Measurements from ENCODE around the gene URB1.

URB1 gene

GRCh38 chr21:32356874-32357395 lies 35.9 kb downstream of the URB1 start:
- no peak overlapping the region for H3K4me3 ChIP-seq (ENCODE audit: low read length)
- no peak for TF ChIP-seq CTCF (conservative IDR thresholded peaks at IDR 0.05; ENCODE audit: low read length)
- DNase-seq (ENCODE audit: low read depth): no peak

- no peak for DNase-seq (ENCODE audit: low read depth)
- no peak overlapping the region for H3K4me3 ChIP-seq (ENCODE audit: low read length)
- no peak for TF ChIP-seq CTCF (conservative IDR thresholded peaks at IDR 0.05; ENCODE audit: low read length)
These were observed 39.7 kb downstream of the URB1 start for GRCh38 chr21:32353002-32353711.

- DNase-seq (ENCODE audit: low read depth): no peak
- TF ChIP-seq CTCF (conservative IDR thresholded peaks at IDR 0.05; ENCODE audit: low read length): no peak
- H3K4me3 ChIP-seq (ENCODE audit: low read length): no peak overlapping the region
These were observed 40.3 kb downstream of the URB1 start for GRCh38 chr21:32352526-32352925.

- H3K4me3 ChIP-seq (ENCODE audit: low read length): no peak overlapping the region
- no peak for TF ChIP-seq CTCF (conservative IDR thresholded peaks at IDR 0.05; ENCODE audit: low read length)
- no peak for DNase-seq (ENCODE audit: low read depth)
These were observed 41.4 kb downstream of the URB1 start for GRCh38 chr21:32351428-32351827.

GRCh38 chr21:32350981-32351380 lies 41.8 kb downstream of the URB1 start:
- H3K4me3 ChIP-seq (ENCODE audit: low read length): no peak overlapping the region
- DNase-seq (ENCODE audit: low read depth): no peak
- TF ChIP-seq CTCF (conservative IDR thresholded peaks at IDR 0.05; ENCODE audit: low read length): no peak

- TF ChIP-seq CTCF (conservative IDR thresholded peaks at IDR 0.05; ENCODE audit: low read length): no peak
- DNase-seq (ENCODE audit: low read depth): no peak
- no peak overlapping the region for H3K4me3 ChIP-seq (ENCODE audit: low read length)
These were observed 42.4 kb downstream of the URB1 start for GRCh38 chr21:32350211-32350980.
